SK-N-SH treated with all-trans-retinoic acid at 6 μM for 48 hours (cell line): ENCODE measurements around the gene ANGPTL5.

Source experiments
- ATAC-seq: fragments of 200-7000 bp; cut with Tn5 transposase; 3 replicates; pipeline ENCODE4 v1.9.1; 2020; ENCODE audit warnings: mild to moderate bottlenecking, moderate library complexity
- ARNTL ChIP-seq: fragments of 450-650 bp; formaldehyde crosslinking; IDR thresholded peaks from 2 replicates; pipeline ENCODE4 v1.5.0; 2020; ENCODE audit warnings: low read depth, mild to moderate bottlenecking, moderate library complexity, borderline replicate concordance
- BACH2 ChIP-seq: fragments of 250-450 bp; sonication (Bioruptor Pico); IDR thresholded peaks from 2 replicates; pipeline ENCODE4 v1.9.0; 2021; ENCODE audit warnings: mild to moderate bottlenecking, borderline replicate concordance
- CREB5 ChIP-seq: fragments of 250-450 bp; sonication (Bioruptor Pico); IDR thresholded peaks from 2 replicates; pipeline ENCODE4 v1.5.1; 2020; ENCODE audit warnings: low read depth, mild to moderate bottlenecking, moderate library complexity
- CSRNP3 ChIP-seq: fragments of 250-450 bp; sonication (Bioruptor Pico); IDR thresholded peaks from 2 replicates; pipeline ENCODE4 v1.5.1; 2021; ENCODE audit warnings: mild to moderate bottlenecking, moderate library complexity
- ESRRG ChIP-seq: fragments of 250-450 bp; sonication (Bioruptor Pico); IDR thresholded peaks from 2 replicates; pipeline ENCODE4 v1.6.1; 2021; ENCODE audit warnings: mild to moderate bottlenecking
- GLIS3 ChIP-seq: fragments of 250-450 bp; sonication (Bioruptor Pico); IDR thresholded peaks from 2 replicates; pipeline ENCODE4 v1.5.0; 2020; ENCODE audit warnings: mild to moderate bottlenecking, moderate library complexity
- ISL1 ChIP-seq: fragments of 250-450 bp; sonication (Bioruptor Pico); IDR thresholded peaks from 2 replicates; pipeline ENCODE4 v2.1.2; 2022; ENCODE audit warnings: mild to moderate bottlenecking, moderate library complexity
- OSR1 ChIP-seq: fragments of 250-450 bp; sonication (Bioruptor Pico); IDR thresholded peaks from 2 replicates; pipeline ENCODE4 v1.8.0; 2022; ENCODE audit warnings: moderate library complexity, mild to moderate bottlenecking, inconsistent platforms
- PATZ1 ChIP-seq: fragments of 250-450 bp; sonication (Bioruptor Pico); IDR thresholded peaks from 2 replicates; pipeline ENCODE4 v1.8.0; 2020; ENCODE audit warnings: mild to moderate bottlenecking, moderate library complexity, borderline replicate concordance
- PPARA ChIP-seq: fragments of 250-450 bp; sonication (Bioruptor Pico); IDR thresholded peaks from 2 replicates; pipeline ENCODE4 v1.5.0; 2020; ENCODE audit warnings: mild to moderate bottlenecking, borderline replicate concordance
- RARB ChIP-seq: fragments of 250-450 bp; sonication (Bioruptor Pico); IDR thresholded peaks from 2 replicates; pipeline ENCODE4 v1.8.0; 2021; ENCODE audit warnings: mild to moderate bottlenecking, moderate library complexity
- SNAI2 ChIP-seq: fragments of 250-450 bp; sonication (Bioruptor Pico); IDR thresholded peaks from 2 replicates; pipeline ENCODE4 v1.5.0; 2020; ENCODE audit warnings: mild to moderate bottlenecking, moderate library complexity
- TCF4 ChIP-seq: fragments of 250-450 bp; sonication (Bioruptor Pico); IDR thresholded peaks from 2 replicates; pipeline ENCODE4 v1.8.0; 2021; ENCODE audit warnings: mild to moderate bottlenecking, moderate library complexity, borderline replicate concordance
- TOX ChIP-seq: fragments of 250-450 bp; sonication (Bioruptor Pico); IDR thresholded peaks from 2 replicates; pipeline ENCODE4 v1.8.0; 2021; ENCODE audit warnings: mild to moderate bottlenecking, moderate library complexity, borderline replicate concordance
- TSHZ2 ChIP-seq: fragments of 250-450 bp; sonication (Bioruptor Pico); IDR thresholded peaks from 2 replicates; pipeline ENCODE4 v1.5.0; 2020; ENCODE audit warnings: mild to moderate bottlenecking, moderate library complexity
- ZC3H10 ChIP-seq: fragments of 250-450 bp; sonication (Bioruptor Pico); IDR thresholded peaks from 2 replicates; pipeline ENCODE4 v1.5.1; 2021; ENCODE audit warnings: mild to moderate bottlenecking, moderate library complexity
- ZFP3 ChIP-seq: fragments of 250-450 bp; sonication (Bioruptor Pico); IDR thresholded peaks from 2 replicates; pipeline ENCODE4 v1.5.0; 2020; ENCODE audit warnings: mild to moderate bottlenecking, moderate library complexity
- ZFP30 ChIP-seq: fragments of 450-650 bp; formaldehyde crosslinking; IDR thresholded peaks from 2 replicates; pipeline ENCODE4 v1.5.0; 2022; ENCODE audit warnings: mild to moderate bottlenecking, moderate library complexity
- ZNF565 ChIP-seq: fragments of 450-650 bp; formaldehyde crosslinking; conservative IDR thresholded peaks from 2 replicates; pipeline ENCODE4 v1.5.0; 2020; ENCODE audit warnings: low read depth, mild to moderate bottlenecking, moderate library complexity
- ZNF70 ChIP-seq: fragments of 450-650 bp; formaldehyde crosslinking; IDR thresholded peaks from 2 replicates; pipeline ENCODE4 v1.5.0; 2020; ENCODE audit warnings: mild to moderate bottlenecking, moderate library complexity
- ZNF8 ChIP-seq: fragments of 450-650 bp; formaldehyde crosslinking; IDR thresholded peaks from 2 replicates; pipeline ENCODE4 v1.5.0; 2020; ENCODE audit warnings: mild to moderate bottlenecking, moderate library complexity

The ANGPTL5 gene

GRCh38 chr11:101940901-101941520, 24.7 kb upstream of the ANGPTL5 start:
- no peak for ATAC-seq
- TF ChIP-seq ZFP3 (CRISPR knock-in tag) (no peak), SNAI2 (CRISPR knock-in tag) (no peak), OSR1 (CRISPR knock-in tag) (no peak)

GRCh38 chr11:101931692-101932091, 15.4 kb upstream of the ANGPTL5 start:
- no peak for ATAC-seq

GRCh38 chr11:101929294-101929915, 13.1 kb upstream of the ANGPTL5 start:
- no peak for TF ChIP-seq BACH2
- no peak for TF ChIP-seq TOX (CRISPR knock-in tag)
- no peak for TF ChIP-seq ZNF8 (CRISPR knock-in tag)
- TF ChIP-seq CREB5 (CRISPR knock-in tag), result no peak
- no peak for TF ChIP-seq PPARA (CRISPR knock-in tag)
- TF ChIP-seq, all 23 proteins: peak for 0
- ATAC-seq, result no peak

More at GRCh38 chr11:101931692-101932091, 15.4 kb upstream of the ANGPTL5 start:
- TF ChIP-seq GLIS3 (CRISPR knock-in tag) (no peak), PPARA (CRISPR knock-in tag) (no peak), CREB5 (CRISPR knock-in tag) (no peak), ISL1 (CRISPR knock-in tag) (no peak), PATZ1 (CRISPR knock-in tag) (no peak), ARNTL (CRISPR knock-in tag) (no peak), ZNF70 (CRISPR knock-in tag) (no peak), TOX (CRISPR knock-in tag) (no peak), ZFP30 (no peak), ZNF565 (CRISPR knock-in tag) (no peak), ZNF8 (CRISPR knock-in tag) (no peak), ZC3H10 (CRISPR knock-in tag) (no peak), TCF4 (CRISPR knock-in tag) (no peak), SNAI2 (CRISPR knock-in tag) (no peak), RARB (CRISPR knock-in tag) (no peak), OSR1 (CRISPR knock-in tag) (no peak), ZFP3 (CRISPR knock-in tag) (no peak)

- TF ChIP-seq PATZ1 (CRISPR knock-in tag), result no peak
- TF ChIP-seq, all 23 proteins: peak for 0
- ATAC-seq, result no peak
Measured at GRCh38 chr11:101923554-101923953, 7.2 kb upstream of the ANGPTL5 start.

- ATAC-seq, result no peak
- TF ChIP-seq ZNF70 (CRISPR knock-in tag) (no peak), PATZ1 (CRISPR knock-in tag) (no peak), ESRRG (CRISPR knock-in tag) (no peak), ZC3H10 (CRISPR knock-in tag) (no peak), TSHZ2 (CRISPR knock-in tag) (no peak), CSRNP3 (CRISPR knock-in tag) (no peak), PPARA (CRISPR knock-in tag) (no peak)
Measured at GRCh38 chr11:101920992-101921391, 4.7 kb upstream of the ANGPTL5 start.
